Measurements from ENCODE around the gene EFNA1.

Gene EFNA1

GRCh38 chr1:155124503-155125463, 2.9 kb upstream of the EFNA1 start:
- H3K4me3 Mint-ChIP-seq, result no peak overlapping the region
- no peak for DNase-seq (ENCODE audit: low spot score)
- no peaks in the 10 kb centered on the region for H3K36me3 Mint-ChIP-seq (ENCODE audit: low read depth)
- H3K27ac Mint-ChIP-seq, result no peak overlapping the region
- peaks cover 17% of the 10 kb centered on the region for H3K4me1 Mint-ChIP-seq (ENCODE audit: low read depth)
- peaks cover 69% of the 10 kb centered on the region for H3K27me3 Mint-ChIP-seq (ENCODE audit: low read depth)
- no peaks in the 10 kb centered on the region for H3K9me3 Mint-ChIP-seq

DNA sequence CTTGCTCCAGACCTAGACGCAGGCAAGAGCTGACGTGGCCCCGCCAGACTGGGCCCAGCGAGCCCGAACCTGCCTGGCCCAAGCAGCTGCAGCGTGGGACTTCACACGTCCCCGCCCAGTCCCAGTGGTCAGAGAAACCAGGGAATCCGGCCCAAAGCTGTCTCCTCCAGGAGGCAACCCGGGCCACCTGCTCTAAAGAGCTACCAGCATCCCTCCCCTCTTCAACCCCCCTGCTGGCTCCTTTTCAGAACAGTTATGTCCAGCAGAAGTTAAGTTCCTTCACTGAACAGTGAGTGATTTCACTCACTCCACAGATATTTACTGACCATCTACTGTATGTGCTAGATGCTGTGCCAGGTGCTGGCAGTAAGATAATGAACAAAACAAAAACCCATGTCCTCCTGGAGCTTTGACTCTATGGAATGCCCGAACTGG, 2.1 kb upstream of the EFNA1 start:
- no peak overlapping the region for H3K27ac Mint-ChIP-seq
- H3K4me1 Mint-ChIP-seq (ENCODE audit: low read depth), result peaks cover 17% of the 10 kb centered on the region
- H3K9me3 Mint-ChIP-seq, result no peaks in the 10 kb centered on the region
- no peak for DNase-seq (ENCODE audit: low spot score)
- H3K27me3 Mint-ChIP-seq (ENCODE audit: low read depth), result peaks cover 65% of the 10 kb centered on the region
- H3K36me3 Mint-ChIP-seq (ENCODE audit: low read depth), result no peaks in the 10 kb centered on the region
- H3K4me3 Mint-ChIP-seq, result peak overlapping the region; percentile 25

DNA sequence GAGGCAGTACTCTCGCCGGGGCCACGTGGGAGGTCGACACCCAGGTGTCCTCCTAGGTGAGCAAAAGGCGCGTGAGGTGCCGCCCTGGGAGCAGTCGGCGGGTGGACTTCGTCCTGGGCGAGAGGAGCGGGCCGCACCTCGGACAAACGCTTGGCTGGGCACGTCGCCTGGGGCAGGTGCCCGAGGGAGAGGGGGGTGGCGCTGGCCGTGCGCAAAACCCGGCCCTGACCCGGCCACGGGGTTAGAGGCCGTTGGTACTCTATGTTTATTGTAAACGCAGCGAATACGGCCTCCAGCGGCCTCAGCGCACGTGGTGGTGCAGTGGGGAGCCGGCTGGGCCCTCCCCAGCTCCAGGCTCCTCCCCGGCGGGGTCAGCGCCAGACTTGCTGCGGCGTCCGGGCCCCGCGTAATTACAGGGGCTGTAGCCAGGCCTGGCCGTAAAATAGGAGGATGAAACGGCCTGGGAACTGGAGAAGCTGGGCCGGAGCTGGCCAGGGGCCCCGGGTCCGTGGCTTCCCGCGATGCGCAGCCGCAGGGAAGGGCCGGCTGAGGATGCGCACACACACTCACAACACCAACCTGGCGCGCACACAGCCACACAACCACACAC, 1.6 kb upstream of the EFNA1 start:
- H3K27me3 Mint-ChIP-seq (ENCODE audit: low read depth), result peaks cover 65% of the 10 kb centered on the region
- H3K4me3 Mint-ChIP-seq, result peak overlapping the region; percentile 25
- no peaks in the 10 kb centered on the region for H3K9me3 Mint-ChIP-seq
- no peaks in the 10 kb centered on the region for H3K36me3 Mint-ChIP-seq (ENCODE audit: low read depth)
- DNase-seq (ENCODE audit: low spot score), result no peak
- peaks cover 17% of the 10 kb centered on the region for H3K4me1 Mint-ChIP-seq (ENCODE audit: low read depth)
- H3K27ac Mint-ChIP-seq, result no peak overlapping the region

GRCh38 chr1:155126556-155127104, 1.0 kb upstream of the EFNA1 start:
- peaks cover 17% of the 10 kb centered on the region for H3K4me1 Mint-ChIP-seq (ENCODE audit: low read depth)
- peak overlapping the region; percentile 82 for H3K4me3 Mint-ChIP-seq
- no peak for DNase-seq (ENCODE audit: low spot score)
- H3K9me3 Mint-ChIP-seq, result no peaks in the 10 kb centered on the region
- H3K36me3 Mint-ChIP-seq (ENCODE audit: low read depth), result no peaks in the 10 kb centered on the region
- H3K27ac Mint-ChIP-seq, result no peak overlapping the region
- H3K27me3 Mint-ChIP-seq (ENCODE audit: low read depth), result peaks cover 61% of the 10 kb centered on the region

DNA sequence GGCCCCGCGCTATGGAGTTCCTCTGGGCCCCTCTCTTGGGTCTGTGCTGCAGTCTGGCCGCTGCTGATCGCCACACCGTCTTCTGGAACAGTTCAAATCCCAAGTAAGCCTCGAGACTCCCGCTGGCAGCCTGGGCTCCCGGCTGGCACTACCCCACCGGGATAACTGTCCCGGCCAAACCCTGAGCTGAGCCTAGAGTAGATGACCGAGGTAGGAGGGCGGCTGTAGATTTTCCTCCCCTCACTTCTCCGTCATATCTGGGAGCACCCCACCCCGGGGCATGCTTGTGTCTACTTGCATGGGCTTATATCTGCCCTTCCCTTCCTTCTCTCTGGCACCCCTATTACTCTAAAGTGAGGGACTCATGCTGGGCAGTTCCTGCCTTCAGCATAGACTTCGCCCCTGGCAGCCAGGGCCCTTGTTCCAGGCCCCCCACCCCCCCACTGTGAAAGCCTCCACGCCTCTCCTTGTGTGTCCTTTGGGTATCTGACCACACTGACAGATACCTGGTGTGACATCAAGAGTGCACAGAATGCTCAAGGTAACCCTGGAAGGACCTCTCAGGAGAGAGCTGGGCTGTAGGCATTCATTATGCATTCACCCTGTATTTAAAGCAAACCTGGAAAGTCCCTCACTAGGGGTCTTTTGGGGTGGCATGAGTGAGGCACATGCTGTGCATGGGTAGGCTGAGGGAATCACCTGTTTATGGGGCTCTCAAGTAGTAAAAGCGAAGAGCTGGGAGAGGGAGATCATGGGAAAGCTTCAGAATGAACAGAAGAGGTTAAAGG, 485 bp downstream of the EFNA1 start:
- no peak overlapping the region for H3K27ac Mint-ChIP-seq
- DNase-seq (ENCODE audit: low spot score), result no peak
- peaks cover 17% of the 10 kb centered on the region for H3K4me1 Mint-ChIP-seq (ENCODE audit: low read depth)
- H3K36me3 Mint-ChIP-seq (ENCODE audit: low read depth), result peaks cover 1% of the 10 kb centered on the region
- H3K9me3 Mint-ChIP-seq, result no peaks in the 10 kb centered on the region
- H3K4me3 Mint-ChIP-seq, result peak overlapping the region; percentile 74
- peaks cover 56% of the 10 kb centered on the region for H3K27me3 Mint-ChIP-seq (ENCODE audit: low read depth)

- Mint-ChIP-seq H3K27me3 (ENCODE audit: low read depth) (peaks cover 53% of the 10 kb centered on the region), H3K4me3 (no peak overlapping the region), H3K9me3 (no peaks in the 10 kb centered on the region), H3K4me1 (ENCODE audit: low read depth) (peaks cover 17% of the 10 kb centered on the region), H3K36me3 (ENCODE audit: low read depth) (peaks cover 1% of the 10 kb centered on the region), H3K27ac (no peak overlapping the region)
- DNase-seq (ENCODE audit: low spot score), result no peak
These were observed 1.2 kb downstream of the EFNA1 start for GRCh38 chr1:155128755-155129473.

GRCh38 chr1:155130272-155131006, 2.8 kb downstream of the EFNA1 start:
- no peak for DNase-seq (ENCODE audit: low spot score)
- Mint-ChIP-seq H3K4me1 (ENCODE audit: low read depth) (peaks cover 25% of the 10 kb centered on the region), H3K9me3 (no peaks in the 10 kb centered on the region), H3K36me3 (ENCODE audit: low read depth) (peaks cover 4% of the 10 kb centered on the region), H3K27me3 (ENCODE audit: low read depth) (peaks cover 38% of the 10 kb centered on the region), H3K27ac (no peak overlapping the region), H3K4me3 (no peak overlapping the region)

DNA sequence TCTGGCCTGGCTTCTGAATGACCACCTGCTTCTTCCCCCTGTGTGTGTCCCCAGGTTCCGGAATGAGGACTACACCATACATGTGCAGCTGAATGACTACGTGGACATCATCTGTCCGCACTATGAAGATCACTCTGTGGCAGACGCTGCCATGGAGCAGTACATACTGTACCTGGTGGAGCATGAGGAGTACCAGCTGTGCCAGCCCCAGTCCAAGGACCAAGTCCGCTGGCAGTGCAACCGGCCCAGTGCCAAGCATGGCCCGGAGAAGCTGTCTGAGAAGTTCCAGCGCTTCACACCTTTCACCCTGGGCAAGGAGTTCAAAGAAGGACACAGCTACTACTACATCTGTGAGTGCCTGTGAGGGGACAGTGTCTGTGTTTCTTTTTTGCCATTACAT, 3.6 kb downstream of the EFNA1 start:
- no peak for DNase-seq (ENCODE audit: low spot score)
- Mint-ChIP-seq H3K9me3 (no peaks in the 10 kb centered on the region), H3K36me3 (ENCODE audit: low read depth) (peaks cover 6% of the 10 kb centered on the region), H3K27me3 (ENCODE audit: low read depth) (peaks cover 32% of the 10 kb centered on the region), H3K4me1 (ENCODE audit: low read depth) (peaks cover 27% of the 10 kb centered on the region), H3K4me3 (no peak overlapping the region), H3K27ac (no peak overlapping the region)

- H3K4me1 Mint-ChIP-seq (ENCODE audit: low read depth), result peaks cover 27% of the 10 kb centered on the region
- no peak overlapping the region for H3K4me3 Mint-ChIP-seq
- H3K27ac Mint-ChIP-seq, result no peak overlapping the region
- no peak for DNase-seq (ENCODE audit: low spot score)
- H3K27me3 Mint-ChIP-seq (ENCODE audit: low read depth), result peaks cover 27% of the 10 kb centered on the region
- H3K9me3 Mint-ChIP-seq, result no peaks in the 10 kb centered on the region
- H3K36me3 Mint-ChIP-seq (ENCODE audit: low read depth), result peaks cover 6% of the 10 kb centered on the region
These were observed 4.2 kb downstream of the EFNA1 start for GRCh38 chr1:155131856-155132255.

DNA sequence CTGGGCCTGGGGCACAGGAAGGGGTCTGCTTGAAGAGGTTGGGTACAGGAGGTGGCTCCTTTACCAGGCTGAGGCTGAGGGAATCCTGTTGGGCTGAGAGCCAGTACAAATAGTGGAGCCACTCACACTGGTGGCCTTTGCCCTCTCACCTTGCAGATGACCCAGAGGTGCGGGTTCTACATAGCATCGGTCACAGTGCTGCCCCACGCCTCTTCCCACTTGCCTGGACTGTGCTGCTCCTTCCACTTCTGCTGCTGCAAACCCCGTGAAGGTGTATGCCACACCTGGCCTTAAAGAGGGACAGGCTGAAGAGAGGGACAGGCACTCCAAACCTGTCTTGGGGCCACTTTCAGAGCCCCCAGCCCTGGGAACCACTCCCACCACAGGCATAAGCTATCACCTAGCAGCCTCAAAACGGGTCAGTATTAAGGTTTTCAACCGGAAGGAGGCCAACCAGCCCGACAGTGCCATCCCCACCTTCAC, 6.2 kb downstream of the EFNA1 start:
- Mint-ChIP-seq H3K27me3 (ENCODE audit: low read depth) (peaks cover 9% of the 10 kb centered on the region), H3K4me3 (no peak overlapping the region), H3K9me3 (no peaks in the 10 kb centered on the region), H3K4me1 (ENCODE audit: low read depth) (peaks cover 30% of the 10 kb centered on the region), H3K27ac (no peak overlapping the region), H3K36me3 (ENCODE audit: low read depth) (peaks cover 18% of the 10 kb centered on the region)
- DNase-seq (ENCODE audit: low spot score), result no peak

DNA sequence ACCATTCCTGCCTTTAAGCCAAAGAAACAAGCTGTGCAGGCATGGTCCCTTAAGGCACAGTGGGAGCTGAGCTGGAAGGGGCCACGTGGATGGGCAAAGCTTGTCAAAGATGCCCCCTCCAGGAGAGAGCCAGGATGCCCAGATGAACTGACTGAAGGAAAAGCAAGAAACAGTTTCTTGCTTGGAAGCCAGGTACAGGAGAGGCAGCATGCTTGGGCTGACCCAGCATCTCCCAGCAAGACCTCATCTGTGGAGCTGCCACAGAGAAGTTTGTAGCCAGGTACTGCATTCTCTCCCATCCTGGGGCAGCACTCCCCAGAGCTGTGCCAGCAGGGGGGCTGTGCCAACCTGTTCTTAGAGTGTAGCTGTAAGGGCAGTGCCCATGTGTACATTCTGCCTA, 6.6 kb downstream of the EFNA1 start:
- Mint-ChIP-seq H3K9me3 (no peaks in the 10 kb centered on the region), H3K4me3 (peak overlapping the region; percentile 99), H3K36me3 (ENCODE audit: low read depth) (peaks cover 20% of the 10 kb centered on the region), H3K27me3 (ENCODE audit: low read depth) (peaks cover 4% of the 10 kb centered on the region), H3K27ac (peak overlapping the region; percentile 100), H3K4me1 (ENCODE audit: low read depth) (peaks cover 31% of the 10 kb centered on the region)
- no peak for DNase-seq (ENCODE audit: low spot score)

DNA sequence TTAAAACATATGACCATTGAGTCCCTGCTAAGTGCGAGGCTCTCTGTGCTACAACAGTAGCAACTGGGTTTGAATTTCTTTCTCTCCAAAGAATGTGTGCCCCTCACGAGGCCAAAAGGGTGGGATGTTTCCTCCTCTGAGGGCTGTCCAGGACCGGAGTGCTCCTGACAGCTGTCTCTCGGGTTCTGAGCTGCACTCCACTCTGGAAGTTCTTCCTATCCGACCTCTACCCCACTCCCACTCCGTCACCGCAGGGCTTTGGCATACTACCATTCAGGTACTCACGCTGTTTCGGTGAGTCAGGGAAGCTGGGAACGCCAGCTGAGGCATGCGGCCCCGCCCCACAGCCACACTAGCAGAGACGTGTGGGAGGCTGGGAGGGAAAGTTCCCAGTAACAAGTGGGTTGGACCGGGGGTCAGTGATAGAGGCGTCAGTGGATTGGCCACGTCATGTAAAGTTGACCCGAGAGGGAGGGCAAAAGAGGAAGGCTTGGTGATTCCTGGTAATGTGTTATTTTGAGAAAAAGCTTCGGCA, 7.3 kb downstream of the EFNA1 start:
- peak; percentile 84 for DNase-seq (ENCODE audit: low spot score)
- H3K27ac Mint-ChIP-seq, result peak overlapping the region; percentile 100
- peaks cover 31% of the 10 kb centered on the region for H3K4me1 Mint-ChIP-seq (ENCODE audit: low read depth)
- H3K36me3 Mint-ChIP-seq (ENCODE audit: low read depth), result peaks cover 25% of the 10 kb centered on the region
- H3K9me3 Mint-ChIP-seq, result no peaks in the 10 kb centered on the region
- no peaks in the 10 kb centered on the region for H3K27me3 Mint-ChIP-seq (ENCODE audit: low read depth)
- H3K4me3 Mint-ChIP-seq, result peak overlapping the region; percentile 99
